Right forelimb (tissue), 1 donor: ENCODE data around the gene C11orf54.
"Not testable (repeated sequence)": the region's sequence is repeated elsewhere in the genome, so short reads cannot be mapped to it uniquely, and the experiment has no call there.

ENCODE experiments used
- DNase-seq: peaks from one replicate; pipeline ENCODE4 v3.0.0-alpha.2; 2018

C11orf54 gene

GRCh38 chr11:93772123-93772522 lies 30.7 kb downstream of the C11orf54 start:
- DNase-seq = no peak

- DNase-seq = no peak
Observed at GRCh38 chr11:93773045-93773477, 31.6 kb downstream of the C11orf54 start.

DNA sequence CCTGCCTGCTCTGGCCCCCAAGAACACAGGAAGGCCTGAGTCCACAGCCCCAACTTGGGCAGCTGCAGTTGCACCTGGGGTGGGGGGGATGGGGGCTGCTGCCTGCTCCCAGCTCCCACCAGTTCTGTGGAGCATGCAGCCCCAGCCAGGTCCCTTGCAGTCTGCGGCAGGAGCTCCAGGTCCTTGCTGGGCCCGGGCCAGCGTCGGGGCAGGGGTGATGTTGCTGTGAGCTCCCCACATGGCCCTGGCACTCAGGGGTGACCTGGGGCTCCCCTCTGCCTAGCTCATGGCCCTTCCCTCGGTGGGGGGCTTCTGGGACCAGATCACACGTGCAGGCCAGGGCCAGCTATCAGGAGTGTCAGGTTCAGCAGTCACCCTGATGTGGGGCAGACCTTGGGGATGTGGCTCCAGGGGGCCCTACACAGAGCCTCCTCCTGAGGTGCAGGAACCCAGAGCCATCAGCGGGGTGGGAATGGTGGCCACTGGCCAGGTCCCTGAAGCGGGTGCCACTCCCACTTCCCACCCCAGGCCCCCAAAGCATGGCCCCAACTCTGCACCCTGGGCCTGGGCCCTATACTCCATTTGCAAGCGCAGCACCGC lies 32.2 kb downstream of the C11orf54 start:
- no peak for DNase-seq

DNA sequence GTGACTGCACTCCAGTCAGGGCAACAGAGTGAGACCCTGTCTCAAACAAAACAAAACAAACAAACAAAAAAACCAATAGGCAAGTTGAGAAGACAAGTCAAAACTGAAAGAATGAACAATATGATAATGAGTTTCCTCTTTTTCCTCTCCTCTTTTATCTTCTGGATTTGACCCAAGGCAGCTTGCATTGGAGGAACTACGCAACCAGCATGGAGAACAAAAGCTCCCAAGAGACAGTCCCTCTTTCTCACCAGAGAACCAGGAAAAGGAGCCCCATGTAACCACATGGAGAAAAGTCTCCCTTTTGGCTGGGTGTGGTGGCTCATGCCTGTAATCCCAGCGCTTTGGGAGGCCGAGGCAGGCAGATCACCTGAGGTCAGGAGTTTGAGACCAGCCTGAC lies 33.1 kb downstream of the C11orf54 start:
- not testable (repeated sequence) for DNase-seq

DNA sequence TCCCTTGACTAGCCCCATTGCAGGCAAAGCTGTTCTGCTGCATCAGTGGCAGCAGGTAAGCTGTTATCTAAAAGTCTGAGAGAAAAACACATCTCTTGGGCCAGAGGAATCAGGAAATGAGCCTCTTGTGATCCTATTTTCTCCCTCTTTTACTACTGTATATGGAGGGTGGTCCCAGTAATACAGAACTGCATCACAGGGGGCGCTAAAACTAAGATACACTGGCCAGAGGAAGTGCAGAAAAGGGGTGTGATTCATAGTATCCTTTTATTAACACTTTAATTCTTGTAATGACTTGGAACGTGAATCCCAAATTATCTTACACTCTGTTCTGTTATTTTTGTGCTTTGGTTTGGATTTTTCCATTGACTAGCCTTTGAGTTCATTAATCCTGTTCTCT lies 33.8 kb downstream of the C11orf54 start:
- no peak for DNase-seq

- DNase-seq = no peak
Observed at GRCh38 chr11:93783362-93783761, 41.9 kb downstream of the C11orf54 start.

- no peak for DNase-seq
Observed at GRCh38 chr11:93783765-93784144, 42.3 kb downstream of the C11orf54 start.

GRCh38 chr11:93784145-93784934 lies 42.9 kb downstream of the C11orf54 start, which contains the start of gene MED17:
TSS of gene MED17 (plus strand) at chr11:93784282. CDS start at chr11:93784514, 232 bp downstream.
- peak; percentile 93 for DNase-seq

- DNase-seq = no peak
Observed at GRCh38 chr11:93784935-93785360, 43.5 kb downstream of the C11orf54 start.

DNA sequence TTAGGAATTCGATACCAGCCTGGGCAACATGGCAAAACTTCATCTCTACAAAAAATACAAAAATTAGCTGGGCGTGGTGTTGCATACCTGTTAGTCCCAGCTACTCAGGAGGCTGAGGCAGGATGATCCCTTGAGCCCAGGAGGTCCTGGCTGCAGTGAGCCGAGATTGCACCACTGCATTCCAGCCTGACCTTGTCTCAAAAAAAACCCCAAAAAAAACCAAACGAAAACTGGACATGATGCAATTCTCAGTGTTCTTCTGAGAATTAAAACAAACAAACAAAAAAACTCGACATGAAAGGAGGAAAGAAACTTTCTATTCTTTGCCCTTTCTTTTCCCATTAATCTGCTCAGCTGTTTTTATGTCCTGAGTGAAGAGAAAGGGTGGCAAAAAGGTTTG lies 50.0 kb downstream of the C11orf54 start:
- no peak for DNase-seq

GRCh38 chr11:93796441-93797231 lies 55.2 kb downstream of the C11orf54 start:
- no peak for DNase-seq

DNA sequence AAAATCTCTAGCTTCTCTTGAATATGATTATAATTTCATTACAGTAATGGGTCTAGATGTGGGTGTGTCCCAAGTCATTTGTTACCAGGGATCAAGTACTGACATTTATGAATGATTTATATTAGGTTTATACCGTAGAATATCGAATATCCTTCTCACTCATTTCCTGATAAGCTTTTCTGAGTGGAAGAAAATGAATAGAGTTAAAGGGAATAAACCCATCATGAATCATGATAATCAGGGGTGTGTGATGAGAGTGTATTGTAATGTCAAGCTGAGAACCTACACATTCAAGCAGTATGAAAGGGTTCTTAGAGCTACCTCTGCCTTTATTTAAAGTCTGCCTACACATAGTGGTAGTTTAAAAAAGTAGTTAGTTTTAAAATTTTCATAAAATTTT lies 59.9 kb downstream of the C11orf54 start:
- DNase-seq = no peak

DNA sequence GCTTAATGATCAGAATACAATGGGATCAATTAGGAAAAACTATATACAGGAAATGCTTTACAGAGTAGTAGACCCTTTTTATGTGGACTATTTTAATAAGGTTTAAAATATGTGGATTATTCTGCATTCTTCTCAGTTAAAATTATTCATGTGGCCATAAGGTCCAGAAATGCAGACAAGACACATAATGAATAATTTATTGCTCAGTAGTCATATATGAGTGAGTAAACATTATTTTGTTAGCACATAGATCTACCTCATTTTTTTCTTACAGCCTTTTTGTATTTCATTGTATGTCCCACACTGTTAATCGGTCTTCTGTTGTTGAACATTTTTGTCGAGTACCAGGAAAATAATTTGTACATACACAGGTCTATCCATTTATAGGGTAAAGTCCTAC lies 63.4 kb downstream of the C11orf54 start:
- DNase-seq = no peak

DNA sequence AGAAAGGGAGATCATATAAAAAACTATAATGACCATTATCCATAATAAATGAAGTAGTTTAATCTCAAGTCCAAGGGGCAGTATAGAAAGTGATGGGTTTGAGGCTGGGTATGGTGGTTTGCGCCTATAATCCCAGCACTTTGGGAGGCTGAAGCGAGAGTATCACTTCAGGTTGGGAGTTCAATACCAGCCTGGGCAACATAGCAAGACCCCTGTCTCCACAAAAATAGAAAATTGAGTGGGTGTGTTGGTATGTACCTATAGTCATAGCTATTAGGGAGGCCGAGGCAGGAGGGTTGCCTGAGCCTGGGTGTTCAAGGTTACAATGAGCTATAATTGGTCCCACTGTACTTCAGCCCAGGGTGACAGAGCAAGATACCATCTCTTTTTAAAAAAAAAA lies 66.5 kb downstream of the C11orf54 start:
- no peak for DNase-seq

- no peak for DNase-seq
Observed at GRCh38 chr11:93813974-93814373, 72.5 kb downstream of the C11orf54 start.
